GM19328 (cell line): ENCODE data around the gene ZBTB38.

Experiments
- ATAC-seq: cut with Tn5 transposase; IDR thresholded peaks from one replicate; pipeline ENCODE4 v1.9.1; 2021; ENCODE audit warnings: mild to moderate bottlenecking, moderate library complexity; ENCODE audit not compliant: unreplicated experiment

Gene ZBTB38

GRCh38 chr3:141366285-141367037, 1.8 kb upstream of the ZBTB38 start:
- ATAC-seq: no peak

- no peak for ATAC-seq
Observed at GRCh38 chr3:141367038-141367730, 1.1 kb upstream of the ZBTB38 start.

- ATAC-seq: no peak
Observed at GRCh38 chr3:141368925-141369794, 856 bp downstream of the ZBTB38 start.

GRCh38 chr3:141370065-141370533, 1.8 kb downstream of the ZBTB38 start:
- ATAC-seq: peak; percentile 89

- no peak for ATAC-seq
Observed at GRCh38 chr3:141371882-141372281, 3.6 kb downstream of the ZBTB38 start.

GRCh38 chr3:141372656-141373055, 4.4 kb downstream of the ZBTB38 start:
- ATAC-seq: no peak

GRCh38 chr3:141373232-141373631, 4.9 kb downstream of the ZBTB38 start:
- no peak for ATAC-seq

GRCh38 chr3:141373768-141374526, 5.6 kb downstream of the ZBTB38 start:
- no peak for ATAC-seq

GRCh38 chr3:141375381-141376301, 7.3 kb downstream of the ZBTB38 start:
- ATAC-seq: no peak

- no peak for ATAC-seq
Observed at GRCh38 chr3:141377377-141377776, 9.1 kb downstream of the ZBTB38 start.

GRCh38 chr3:141378556-141378955, 10.3 kb downstream of the ZBTB38 start:
- no peak for ATAC-seq

- peak; percentile 61 for ATAC-seq
Observed at GRCh38 chr3:141379250-141379966, 11.1 kb downstream of the ZBTB38 start.

GRCh38 chr3:141380279-141380678, 12.0 kb downstream of the ZBTB38 start:
- no peak for ATAC-seq

GRCh38 chr3:141380987-141381386, 12.7 kb downstream of the ZBTB38 start:
- no peak for ATAC-seq

- no peak for ATAC-seq
Observed at GRCh38 chr3:141382571-141382970, 14.3 kb downstream of the ZBTB38 start.

GRCh38 chr3:141383555-141384129, 15.3 kb downstream of the ZBTB38 start:
- no peak for ATAC-seq

GRCh38 chr3:141384157-141384556, 15.9 kb downstream of the ZBTB38 start:
- ATAC-seq: no peak

GRCh38 chr3:141384575-141384974, 16.3 kb downstream of the ZBTB38 start:
- ATAC-seq: no peak
